A673 (cell line): ENCODE measurements around the gene EPB41L3.

ENCODE experiments used
- CTCF ChIP-seq: fragments of 300-800, 200-600 bp; sonication (generic); conservative IDR thresholded peaks from 2 replicates; pipeline ENCODE4 v1.5.1; 2017; ENCODE audit warnings: low read depth, mild to moderate bottlenecking, antibody characterized with exemption, low read length, moderate library complexity, mixed read lengths
- EZH2 ChIP-seq: fragments of 200-600 bp; sonication (generic); IDR thresholded peaks from 2 replicates; pipeline ENCODE4 v1.6.1; 2017; ENCODE audit warnings: borderline replicate concordance, low read depth, mild to moderate bottlenecking, mixed read lengths, antibody characterized with exemption, low read length; ENCODE audit not compliant: poor library complexity, severe bottlenecking

DNA sequence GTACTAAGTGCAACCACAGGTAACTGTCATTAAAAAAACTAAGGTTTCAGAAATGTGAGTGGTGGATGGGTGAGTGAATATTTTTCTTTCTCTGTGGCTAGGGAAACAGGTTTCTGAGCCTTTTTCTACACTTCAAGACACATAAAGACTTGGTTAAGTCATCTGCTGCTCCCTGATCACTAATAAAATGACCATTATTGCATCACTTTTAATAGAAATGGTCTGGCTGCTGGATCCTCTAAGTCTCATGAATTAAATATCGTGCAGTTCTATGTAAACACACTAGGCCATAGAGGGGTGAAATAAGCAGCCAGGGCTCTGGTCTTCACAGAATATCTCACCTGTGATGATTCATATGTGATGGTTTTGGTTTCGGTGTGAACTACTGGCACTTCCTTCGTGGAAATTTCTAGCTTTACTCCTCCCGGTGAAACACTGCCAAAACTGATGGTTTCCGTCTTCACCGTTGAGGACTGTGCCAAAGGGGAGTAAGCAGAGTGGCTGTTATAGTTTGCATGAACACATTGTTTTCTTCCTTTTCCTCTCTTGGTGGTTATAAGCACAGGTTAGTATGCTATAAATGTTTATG, 147.8 kb downstream of the EPB41L3 start:
- TF ChIP-seq CTCF (no peak), EZH2 (no peak)
